Measurements from ENCODE around the gene ASAP2.

ASAP2 gene

GRCh38 chr2:9358846-9359245 is 152.2 kb downstream of the ASAP2 start:
- H3K9me2 ChIP-seq (replicated peaks; ENCODE audit: insufficient read depth, low read length) = no peaks in the 10 kb centered on the region
- H3K9ac ChIP-seq (ENCODE audit: low read length) = no peak overlapping the region
- H3K36me3 ChIP-seq (replicated peaks; ENCODE audit: insufficient read depth, low read length) = no peaks in the 10 kb centered on the region
- H3K27me3 ChIP-seq (replicated peaks; ENCODE audit: insufficient read depth, low read length) = no peaks in the 10 kb centered on the region
- H3F3A ChIP-seq (ENCODE audit: insufficient read depth, low read length) = no peaks in the 10 kb centered on the region
- no peak overlapping the region for H2AFZ ChIP-seq (ENCODE audit: low read length)
- no peak overlapping the region for H3K4me2 ChIP-seq (ENCODE audit: low read depth, low read length)
- H4K20me1 ChIP-seq (ENCODE audit: insufficient read depth, low read length) = no peaks in the 10 kb centered on the region
- no peak overlapping the region for H3K4me3 ChIP-seq (ENCODE audit: low read length)
- no peak overlapping the region for H3K27ac ChIP-seq (ENCODE audit: low read length)
- no peak for TF ChIP-seq EZH2 (optimal IDR thresholded peaks at IDR 0.05; ENCODE audit: low read depth, low read length)
- no peak for TF ChIP-seq EZH2phosphoT487 (IDR thresholded peaks at IDR 0.05; ENCODE audit: low read length)
- TF ChIP-seq CTCF (IDR thresholded peaks at IDR 0.05; ENCODE audit: low read length) = no peak
- H3K4me1 ChIP-seq (ENCODE audit: low read length) = no peaks in the 10 kb centered on the region
- DNase-seq = no peak
- no peaks in the 10 kb centered on the region for H3K9me3 ChIP-seq (replicated peaks; ENCODE audit: insufficient read depth, low read length)
- H3K79me2 ChIP-seq (ENCODE audit: low read length) = no peaks in the 10 kb centered on the region

GRCh38 chr2:9359463-9359862 is 152.9 kb downstream of the ASAP2 start:
- Histone ChIP-seq H3K36me3 (replicated peaks; ENCODE audit: insufficient read depth, low read length) (no peaks in the 10 kb centered on the region), H3K4me1 (ENCODE audit: low read length) (no peaks in the 10 kb centered on the region), H3K4me3 (ENCODE audit: low read length) (no peak overlapping the region), H3F3A (ENCODE audit: insufficient read depth, low read length) (no peaks in the 10 kb centered on the region), H3K9me3 (replicated peaks; ENCODE audit: insufficient read depth, low read length) (no peaks in the 10 kb centered on the region), H3K4me2 (ENCODE audit: low read depth, low read length) (no peak overlapping the region), H3K9me2 (replicated peaks; ENCODE audit: insufficient read depth, low read length) (no peaks in the 10 kb centered on the region), H2AFZ (ENCODE audit: low read length) (no peak overlapping the region), H4K20me1 (ENCODE audit: insufficient read depth, low read length) (no peaks in the 10 kb centered on the region), H3K9ac (ENCODE audit: low read length) (no peak overlapping the region), H3K79me2 (ENCODE audit: low read length) (no peaks in the 10 kb centered on the region), H3K27ac (ENCODE audit: low read length) (no peak overlapping the region), H3K27me3 (replicated peaks; ENCODE audit: insufficient read depth, low read length) (no peaks in the 10 kb centered on the region)
- no peak for DNase-seq
- no peak for TF ChIP-seq CTCF (IDR thresholded peaks at IDR 0.05; ENCODE audit: low read length)
- TF ChIP-seq EZH2 (optimal IDR thresholded peaks at IDR 0.05; ENCODE audit: low read depth, low read length) = no peak
- TF ChIP-seq EZH2phosphoT487 (IDR thresholded peaks at IDR 0.05; ENCODE audit: low read length) = no peak

- no peak for TF ChIP-seq EZH2phosphoT487 (IDR thresholded peaks at IDR 0.05; ENCODE audit: low read length)
- TF ChIP-seq EZH2 (optimal IDR thresholded peaks at IDR 0.05; ENCODE audit: low read depth, low read length) = no peak
- no peak for TF ChIP-seq CTCF (IDR thresholded peaks at IDR 0.05; ENCODE audit: low read length)
- H2AFZ ChIP-seq (ENCODE audit: low read length) = no peak overlapping the region
- DNase-seq = no peak
- no peaks in the 10 kb centered on the region for H3K4me1 ChIP-seq (ENCODE audit: low read length)
- H3K36me3 ChIP-seq (replicated peaks; ENCODE audit: insufficient read depth, low read length) = no peaks in the 10 kb centered on the region
- no peak overlapping the region for H3K27ac ChIP-seq (ENCODE audit: low read length)
- no peak overlapping the region for H3K4me3 ChIP-seq (ENCODE audit: low read length)
- no peak overlapping the region for H3K4me2 ChIP-seq (ENCODE audit: low read depth, low read length)
- H4K20me1 ChIP-seq (ENCODE audit: insufficient read depth, low read length) = no peaks in the 10 kb centered on the region
- no peaks in the 10 kb centered on the region for H3K79me2 ChIP-seq (ENCODE audit: low read length)
- no peaks in the 10 kb centered on the region for H3F3A ChIP-seq (ENCODE audit: insufficient read depth, low read length)
- H3K9ac ChIP-seq (ENCODE audit: low read length) = no peak overlapping the region
- no peaks in the 10 kb centered on the region for H3K27me3 ChIP-seq (replicated peaks; ENCODE audit: insufficient read depth, low read length)
- no peaks in the 10 kb centered on the region for H3K9me2 ChIP-seq (replicated peaks; ENCODE audit: insufficient read depth, low read length)
- no peaks in the 10 kb centered on the region for H3K9me3 ChIP-seq (replicated peaks; ENCODE audit: insufficient read depth, low read length)
Measured at GRCh38 chr2:9360110-9360509, 153.5 kb downstream of the ASAP2 start.
